Liver (tissue), 9 donors: ENCODE data around the gene SLC30A10. TPM values are rescaled to one million over a fixed set of nuclear protein-coding genes. Genes with fewer than 3 reads are reported as not detected.

Source experiments
- DNase-seq: peaks from one replicate; pipeline ENCODE4 v3.0.0-alpha.2; 2017; ENCODE audit warnings: low spot score
- H3K27ac ChIP-seq, 2 donors: one replicate each; pipeline ENCODE4 v1.7.0; 2013; ENCODE audit warnings: inconsistent platforms in 2 of 2, low read length in 2 of 2, control low read depth in 1 of 2, low read depth in 1 of 2, mild to moderate bottlenecking in 1 of 2
- H3K27me3 ChIP-seq, 4 donors: one replicate each; pipeline versions ENCODE4 v1.6.1 to v1.7.0; 2013; ENCODE audit warnings: low read length in 3 of 4, inconsistent platforms in 1 of 4, mild to moderate bottlenecking in 1 of 4, moderate library complexity in 1 of 4; ENCODE audit not compliant: control insufficient read depth in 4 of 4, insufficient read depth in 4 of 4
- H3K36me3 ChIP-seq, 4 donors: one replicate each; pipeline versions ENCODE4 v1.6.1 to v1.7.0; 2013; ENCODE audit warnings: low read length in 3 of 4, mild to moderate bottlenecking in 3 of 4, low read depth in 1 of 4, moderate library complexity in 1 of 4; ENCODE audit not compliant: control insufficient read depth in 4 of 4, insufficient read depth in 3 of 4
- H3K4me1 ChIP-seq, 4 donors: one replicate each; pipeline versions ENCODE4 v1.6.1 to v1.7.0; 2013; ENCODE audit warnings: low read length in 3 of 4, mild to moderate bottlenecking in 3 of 4, moderate library complexity in 1 of 4; ENCODE audit not compliant: control insufficient read depth in 4 of 4, insufficient read depth in 4 of 4
- H3K4me3 ChIP-seq, 3 donors: one replicate each; pipeline versions ENCODE4 v1.6.1 to v1.7.0; 2013; ENCODE audit warnings: low read length in 3 of 3, control low read depth in 1 of 3, low read depth in 1 of 3, mild to moderate bottlenecking in 1 of 3
- H3K9ac ChIP-seq, 2 donors: one replicate each; pipeline ENCODE4 v1.7.0; 2013; ENCODE audit warnings: low read length in 2 of 2, mild to moderate bottlenecking in 2 of 2, moderate library complexity in 2 of 2, control low read depth in 1 of 2, low read depth in 1 of 2
- H3K9me3 ChIP-seq, 4 donors: one replicate each; pipeline versions ENCODE4 v1.6.1 to v1.7.0; 2013; ENCODE audit warnings: low read length in 3 of 4; ENCODE audit not compliant: control insufficient read depth in 4 of 4
- EGR1 ChIP-seq, 2 donors: IDR thresholded peaks; 2 replicates each; pipeline ENCODE4 v1.6.1; 2016 to 2018; ENCODE audit warnings: antibody characterized with exemption in 2 of 2, low read depth in 2 of 2
- FOXA1 ChIP-seq: IDR thresholded peaks from 2 replicates; pipeline ENCODE4 v1.6.1; 2016; ENCODE audit warnings: antibody characterized with exemption
- FOXA2 ChIP-seq: IDR thresholded peaks from 2 replicates; pipeline ENCODE4 v1.6.1; 2016; ENCODE audit warnings: antibody characterized with exemption
- GABPA ChIP-seq, 2 donors: IDR thresholded peaks in 1 of 2; conservative IDR thresholded peaks in 1 of 2; 2 replicates each; pipeline ENCODE4 v1.6.1; 2016; ENCODE audit warnings: antibody characterized with exemption in 2 of 2, mild to moderate bottlenecking in 1 of 2, moderate library complexity in 1 of 2
- HNF4A ChIP-seq, 2 donors: conservative IDR thresholded peaks; 2 replicates each; pipeline ENCODE4 v1.6.1; 2016; ENCODE audit warnings: antibody characterized with exemption in 2 of 2, mild to moderate bottlenecking in 2 of 2
- HNF4G ChIP-seq: IDR thresholded peaks from 2 replicates; pipeline ENCODE4 v1.6.1; 2016; ENCODE audit warnings: antibody characterized with exemption
- JUND ChIP-seq, 2 donors: IDR thresholded peaks; 2 replicates each; pipeline ENCODE4 v1.6.1; 2016; ENCODE audit warnings: antibody characterized with exemption in 2 of 2
- RXRA ChIP-seq, 2 donors: IDR thresholded peaks; 2 replicates each; pipeline ENCODE4 v1.6.1; 2017 to 2018; ENCODE audit warnings: antibody characterized with exemption in 2 of 2, mild to moderate bottlenecking in 1 of 2
- TAF1 ChIP-seq: conservative IDR thresholded peaks from 2 replicates; pipeline ENCODE4 v1.6.1; 2016; ENCODE audit warnings: antibody characterized with exemption, mild to moderate bottlenecking
- YY1 ChIP-seq: IDR thresholded peaks from 2 replicates; pipeline ENCODE4 v1.6.1; 2016; ENCODE audit warnings: antibody characterized with exemption, mild to moderate bottlenecking
- WGBS: extraction: QIAGEN DNeasy Blood & Tissue Kit; methylation state at CpG from one replicate; pipeline ENCODE4 v1.1.7; 2013; 5-methylcytosine and 5-hydroxymethylcytosine counted together
- polyA plus RNA-seq, 2 donors: library from polyadenylated mRNA; stranded (reverse) in 1 of 2; unstranded in 1 of 2; fragments of 200-250 nt in 1 of 2; fragments of >200 nt in 1 of 2; fragmentation: Nextera tagmentation in 1 of 2; extraction: Ambion mirVana in 1 of 2; gene quantifications; one replicate each; pipeline versions ENCODE4 v1.2.1 to v1.2.3, GENCODE V29; 2013 to 2015
- total RNA-seq, 2 donors: library from RNA; depleted of rRNA; stranded (reverse); fragments of >200 nt; gene quantifications; one replicate each; pipeline ENCODE4 v1.2.3, GENCODE V29; 2014
- TF ChIP-seq, protein P1 (sequence below): fragments of 150-350 bp; IDR thresholded peaks from 2 replicates; pipeline ENCODE4 v1.5.1; 2017; ENCODE audit warnings: improper control_type of control experiment, low read depth, low read length; ENCODE audit not compliant: missing input control
- TF ChIP-seq, protein P2 (sequence below): IDR thresholded peaks from 2 replicates; pipeline ENCODE4 v1.6.1; 2016; ENCODE audit warnings: antibody characterized with exemption
- TF ChIP-seq, protein P3 (sequence below): IDR thresholded peaks from 2 replicates; pipeline ENCODE4 v1.6.1; 2016; ENCODE audit warnings: antibody characterized with exemption
- TF ChIP-seq, protein P4 (sequence below): IDR thresholded peaks from 2 replicates; pipeline ENCODE4 v1.6.1; 2016; ENCODE audit warnings: antibody characterized with exemption
- donor health status: healthy.
- donor health status: healthy.
- donor health status: healthy.
- donor health status: healthy.
- donor health status: healthy.

The SLC30A10 gene
- total and polyA plus RNA-seq, 4 donors = 18.5 to 90.9 (median 37.6) TPM

DNA sequence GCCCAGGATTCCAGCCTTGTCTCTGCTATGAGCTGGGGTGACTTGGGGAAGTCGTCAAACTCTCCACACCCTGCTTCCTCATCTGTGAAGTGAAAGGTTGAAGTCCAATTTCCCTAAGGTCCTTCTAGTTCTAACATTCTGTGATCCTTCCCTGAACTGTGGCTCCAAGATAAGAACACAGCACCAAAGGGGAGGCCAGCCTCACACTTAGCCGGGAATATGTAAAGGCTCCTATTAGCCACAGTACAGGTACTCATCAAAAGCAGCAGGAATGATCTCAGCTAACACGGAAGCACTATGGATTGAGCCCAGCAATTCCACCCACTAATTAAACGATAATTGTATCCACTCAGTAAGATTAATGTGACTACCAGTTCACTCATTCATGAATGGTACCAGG, 4.0 kb downstream of the SLC30A10 start:
- no peaks in the 10 kb centered on the region for H3K27me3 ChIP-seq
- H3K27ac ChIP-seq = peak overlapping the region; percentile 9 to 48
- H3K4me3 ChIP-seq = peak overlapping the region in 2 of 3 donors; percentile 30 to 47
- no peak overlapping the region for H3K9ac ChIP-seq
- WGBS = 34% methylated on average over 4 of the region's 4 CpGs
- no peak for DNase-seq
- H3K4me1 ChIP-seq = peaks cover 0 to 52% (median 27%) of the 10 kb centered on the region in 4 donors
- TF ChIP-seq HNF4A (conservative IDR thresholded peaks at IDR 0.05) = peak in 1 of 2 donors; percentile 17
- TF ChIP-seq, protein P1, sequence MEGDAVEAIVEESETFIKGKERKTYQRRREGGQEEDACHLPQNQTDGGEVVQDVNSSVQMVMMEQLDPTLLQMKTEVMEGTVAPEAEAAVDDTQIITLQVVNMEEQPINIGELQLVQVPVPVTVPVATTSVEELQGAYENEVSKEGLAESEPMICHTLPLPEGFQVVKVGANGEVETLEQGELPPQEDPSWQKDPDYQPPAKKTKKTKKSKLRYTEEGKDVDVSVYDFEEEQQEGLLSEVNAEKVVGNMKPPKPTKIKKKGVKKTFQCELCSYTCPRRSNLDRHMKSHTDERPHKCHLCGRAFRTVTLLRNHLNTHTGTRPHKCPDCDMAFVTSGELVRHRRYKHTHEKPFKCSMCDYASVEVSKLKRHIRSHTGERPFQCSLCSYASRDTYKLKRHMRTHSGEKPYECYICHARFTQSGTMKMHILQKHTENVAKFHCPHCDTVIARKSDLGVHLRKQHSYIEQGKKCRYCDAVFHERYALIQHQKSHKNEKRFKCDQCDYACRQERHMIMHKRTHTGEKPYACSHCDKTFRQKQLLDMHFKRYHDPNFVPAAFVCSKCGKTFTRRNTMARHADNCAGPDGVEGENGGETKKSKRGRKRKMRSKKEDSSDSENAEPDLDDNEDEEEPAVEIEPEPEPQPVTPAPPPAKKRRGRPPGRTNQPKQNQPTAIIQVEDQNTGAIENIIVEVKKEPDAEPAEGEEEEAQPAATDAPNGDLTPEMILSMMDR = no peak
- peaks cover 1 to 29% (median 12%) of the 10 kb centered on the region in 4 donors for H3K36me3 ChIP-seq
- no peaks in the 10 kb centered on the region for H3K9me3 ChIP-seq

DNA sequence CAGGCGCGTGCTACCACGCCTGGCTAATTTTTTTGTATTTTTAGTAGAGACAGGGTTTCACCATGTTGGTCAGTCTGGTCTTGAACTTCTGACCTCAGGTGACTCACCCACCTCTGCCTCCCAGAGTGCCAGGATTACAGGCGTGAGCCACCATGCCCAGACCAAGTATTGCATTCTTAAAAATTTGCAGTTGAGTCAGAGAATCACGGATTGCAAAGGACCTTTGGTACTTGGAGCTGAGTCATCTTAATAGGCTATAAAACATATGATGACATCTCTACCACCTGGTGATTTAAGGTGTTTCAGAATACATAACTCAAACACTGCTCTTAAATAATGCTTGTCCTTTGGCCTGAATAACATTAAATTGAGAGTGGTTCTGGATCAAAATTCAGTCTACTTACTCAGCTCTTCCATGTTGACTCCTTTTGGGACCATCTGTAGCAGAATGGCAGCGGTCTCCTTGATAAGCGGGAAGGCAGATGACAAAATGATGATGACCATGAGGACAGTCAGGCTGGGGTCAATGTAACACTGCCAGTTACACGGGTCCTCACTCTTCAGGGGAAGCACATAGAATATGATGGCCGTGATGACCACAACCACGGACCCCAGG, 10.4 kb downstream of the SLC30A10 start:
- Histone ChIP-seq H3K4me3 (no peak overlapping the region), H3K4me1 (peaks cover 0 to 41% (median 25%) of the 10 kb centered on the region in 4 donors), H3K27me3 (no peaks in the 10 kb centered on the region), H3K36me3 (peaks cover 7 to 57% (median 45%) of the 10 kb centered on the region in 4 donors), H3K9ac (peak overlapping the region in 1 of 2 donors; percentile 36), H3K9me3 (no peaks in the 10 kb centered on the region), H3K27ac (peak overlapping the region in 1 of 2 donors; percentile 72)
- 76% methylated on average over 10 of the region's 10 CpGs for WGBS
- peak in 1 of 2 donors; percentile 36 for TF ChIP-seq JUND (IDR thresholded peaks at IDR 0.05)
- TF ChIP-seq HNF4G = no peak
- no peak for TF ChIP-seq GABPA (IDR thresholded peaks at IDR 0.05 in 1 of 2, conservative IDR thresholded peaks at IDR 0.05 in 1 of 2)
- peak in 1 of 2 donors; percentile 22 for TF ChIP-seq RXRA (IDR thresholded peaks at IDR 0.05)
- TF ChIP-seq TAF1 = no peak
- TF ChIP-seq, protein P2, sequence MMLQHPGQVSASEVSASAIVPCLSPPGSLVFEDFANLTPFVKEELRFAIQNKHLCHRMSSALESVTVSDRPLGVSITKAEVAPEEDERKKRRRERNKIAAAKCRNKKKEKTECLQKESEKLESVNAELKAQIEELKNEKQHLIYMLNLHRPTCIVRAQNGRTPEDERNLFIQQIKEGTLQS = no peak
- TF ChIP-seq HNF4A (conservative IDR thresholded peaks at IDR 0.05) = peak in 1 of 2 donors; percentile 27
- TF ChIP-seq FOXA2 = no peak
- TF ChIP-seq FOXA1 = no peak
- DNase-seq = no peak

DNA sequence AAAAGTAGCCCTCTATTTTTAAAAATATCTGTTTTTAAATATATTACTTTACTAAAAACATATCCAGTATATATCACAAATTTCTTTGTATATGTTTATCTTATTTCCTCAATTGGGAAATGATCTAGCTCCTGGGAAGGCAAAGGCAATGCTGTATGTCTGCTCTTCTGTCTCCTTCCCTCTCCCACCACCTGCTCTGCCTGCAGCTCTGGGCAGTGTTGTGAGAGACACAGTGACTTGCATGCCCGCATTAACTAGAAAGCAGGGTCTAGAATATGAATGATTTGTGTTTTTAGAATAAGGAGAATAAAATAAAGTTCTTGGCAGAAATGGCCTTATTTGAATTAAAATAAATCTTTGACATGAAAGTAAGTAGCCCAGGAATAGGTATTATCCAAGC, 11.1 kb downstream of the SLC30A10 start:
- Histone ChIP-seq H3K4me1 (peaks cover 0 to 36% (median 19%) of the 10 kb centered on the region in 4 donors), H3K9ac (no peak overlapping the region), H3K27ac (no peak overlapping the region), H3K4me3 (no peak overlapping the region), H3K36me3 (peaks cover 7 to 50% (median 40%) of the 10 kb centered on the region in 4 donors), H3K9me3 (no peaks in the 10 kb centered on the region), H3K27me3 (no peaks in the 10 kb centered on the region)
- no peak for DNase-seq
- no peak for TF ChIP-seq YY1
- TF ChIP-seq, protein P3, sequence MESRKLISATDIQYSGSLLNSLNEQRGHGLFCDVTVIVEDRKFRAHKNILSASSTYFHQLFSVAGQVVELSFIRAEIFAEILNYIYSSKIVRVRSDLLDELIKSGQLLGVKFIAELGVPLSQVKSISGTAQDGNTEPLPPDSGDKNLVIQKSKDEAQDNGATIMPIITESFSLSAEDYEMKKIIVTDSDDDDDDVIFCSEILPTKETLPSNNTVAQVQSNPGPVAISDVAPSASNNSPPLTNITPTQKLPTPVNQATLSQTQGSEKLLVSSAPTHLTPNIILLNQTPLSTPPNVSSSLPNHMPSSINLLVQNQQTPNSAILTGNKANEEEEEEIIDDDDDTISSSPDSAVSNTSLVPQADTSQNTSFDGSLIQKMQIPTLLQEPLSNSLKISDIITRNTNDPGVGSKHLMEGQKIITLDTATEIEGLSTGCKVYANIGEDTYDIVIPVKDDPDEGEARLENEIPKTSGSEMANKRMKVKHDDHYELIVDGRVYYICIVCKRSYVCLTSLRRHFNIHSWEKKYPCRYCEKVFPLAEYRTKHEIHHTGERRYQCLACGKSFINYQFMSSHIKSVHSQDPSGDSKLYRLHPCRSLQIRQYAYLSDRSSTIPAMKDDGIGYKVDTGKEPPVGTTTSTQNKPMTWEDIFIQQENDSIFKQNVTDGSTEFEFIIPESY = no peak
- TF ChIP-seq EGR1 (IDR thresholded peaks at IDR 0.05; ENCODE audit: low read depth in 2 of 2) = no peak
- TF ChIP-seq RXRA (IDR thresholded peaks at IDR 0.05) = no peak
- TF ChIP-seq, protein P4, sequence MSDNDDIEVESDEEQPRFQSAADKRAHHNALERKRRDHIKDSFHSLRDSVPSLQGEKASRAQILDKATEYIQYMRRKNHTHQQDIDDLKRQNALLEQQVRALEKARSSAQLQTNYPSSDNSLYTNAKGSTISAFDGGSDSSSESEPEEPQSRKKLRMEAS = no peak
- 92% methylated on average over 1 of the region's 1 CpG for WGBS
